GM18498 (cell line): ENCODE data around the gene SLC48A1.
A peak's percentile ranks its signal among the peaks of the same experiment; 100 is the strongest.

Source experiments
- ATAC-seq: cut with Tn5 transposase; IDR thresholded peaks from one replicate; pipeline ENCODE4 v1.9.1; 2021; ENCODE audit warnings: mild to moderate bottlenecking, moderate library complexity; ENCODE audit not compliant: unreplicated experiment

SLC48A1 gene

DNA sequence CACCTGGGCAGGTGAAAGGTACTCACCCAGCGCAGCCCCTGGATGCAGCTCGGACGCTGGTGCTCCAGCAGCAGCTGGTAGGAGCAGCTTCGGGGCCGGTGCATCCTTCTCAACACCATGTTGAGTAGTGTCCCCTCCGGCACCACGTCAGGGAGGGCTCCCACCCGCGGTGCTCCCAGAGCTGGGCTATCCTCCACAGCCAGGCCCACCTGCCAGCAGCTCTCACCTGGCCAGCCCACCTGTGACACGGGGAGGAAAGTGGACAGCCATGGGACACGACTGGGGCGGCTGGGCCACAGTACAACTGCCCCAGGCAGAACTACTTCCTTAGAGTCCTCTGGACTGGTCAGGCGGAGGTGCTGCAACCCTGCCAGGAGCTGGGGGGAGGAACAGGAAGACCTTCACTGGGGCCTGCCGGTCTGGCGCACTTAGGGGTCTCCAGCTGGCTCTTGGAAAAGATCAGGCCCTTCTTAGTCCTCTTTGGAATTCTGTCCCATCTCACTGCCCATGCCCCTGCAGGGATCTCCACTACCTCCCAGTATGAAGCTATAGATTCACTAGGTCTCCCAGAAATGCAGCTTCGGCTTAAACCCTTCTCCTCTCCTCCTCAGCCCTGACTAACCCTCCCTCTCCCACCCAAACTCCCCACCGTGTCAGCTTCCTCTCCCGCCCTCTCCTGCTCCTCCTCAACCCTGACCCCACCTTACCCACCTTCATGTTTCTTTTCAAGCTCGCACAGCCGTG is 15.0 kb upstream of the SLC48A1 start:
- no peak for ATAC-seq

- ATAC-seq, result no peak
These were observed 14.5 kb upstream of the SLC48A1 start for GRCh38 chr12:47758584-47758833.

DNA sequence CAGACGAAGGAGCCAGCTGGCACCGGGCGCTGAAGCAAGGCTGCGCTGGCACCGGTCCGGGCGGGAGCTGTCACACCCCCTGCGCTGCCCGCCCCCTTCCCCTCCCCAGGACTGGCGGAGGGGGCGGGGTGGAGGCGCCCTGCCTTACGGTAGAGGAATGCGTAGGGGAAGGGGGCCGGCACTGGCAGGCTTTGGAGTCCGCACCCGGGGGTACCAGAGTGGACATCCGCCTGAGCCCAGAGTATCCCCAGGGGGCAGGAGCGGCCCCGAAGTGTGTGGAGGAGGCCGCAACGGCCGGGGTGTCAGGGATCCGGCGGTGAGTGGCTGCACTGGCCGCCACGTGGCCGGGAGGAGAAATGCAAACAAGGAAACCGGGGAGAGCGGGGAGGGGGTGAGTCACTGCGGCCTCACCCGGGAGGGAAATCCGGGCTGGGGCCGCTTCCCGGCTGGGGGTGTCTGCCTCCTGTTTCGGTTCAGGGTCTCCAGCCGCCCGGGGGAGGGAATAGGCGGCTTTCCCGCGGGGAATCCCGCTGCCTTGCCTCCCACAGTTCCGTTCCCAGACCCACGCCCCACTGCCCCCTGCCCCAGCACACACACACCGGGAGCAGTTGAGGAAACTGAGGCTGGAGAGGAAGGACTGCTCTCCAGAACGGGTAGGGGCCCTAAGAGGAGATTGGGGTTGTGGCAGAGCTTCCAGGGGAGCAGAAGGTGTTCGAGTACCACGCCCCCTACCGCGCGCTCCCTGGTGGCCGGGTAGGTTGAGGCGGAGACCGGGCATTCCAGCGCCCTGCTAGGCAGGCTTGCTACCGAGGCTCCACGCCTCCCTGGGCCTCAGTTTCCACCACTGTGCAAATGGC is 14.0 kb upstream of the SLC48A1 start, which contains the start of gene RAPGEF3:
Gene RAPGEF3, minus strand, starts transcription at position 47 of the 857 bp plus-strand sequence. CDS start 324 bp downstream, outside the sequence.
- peak; percentile 67 for ATAC-seq

DNA sequence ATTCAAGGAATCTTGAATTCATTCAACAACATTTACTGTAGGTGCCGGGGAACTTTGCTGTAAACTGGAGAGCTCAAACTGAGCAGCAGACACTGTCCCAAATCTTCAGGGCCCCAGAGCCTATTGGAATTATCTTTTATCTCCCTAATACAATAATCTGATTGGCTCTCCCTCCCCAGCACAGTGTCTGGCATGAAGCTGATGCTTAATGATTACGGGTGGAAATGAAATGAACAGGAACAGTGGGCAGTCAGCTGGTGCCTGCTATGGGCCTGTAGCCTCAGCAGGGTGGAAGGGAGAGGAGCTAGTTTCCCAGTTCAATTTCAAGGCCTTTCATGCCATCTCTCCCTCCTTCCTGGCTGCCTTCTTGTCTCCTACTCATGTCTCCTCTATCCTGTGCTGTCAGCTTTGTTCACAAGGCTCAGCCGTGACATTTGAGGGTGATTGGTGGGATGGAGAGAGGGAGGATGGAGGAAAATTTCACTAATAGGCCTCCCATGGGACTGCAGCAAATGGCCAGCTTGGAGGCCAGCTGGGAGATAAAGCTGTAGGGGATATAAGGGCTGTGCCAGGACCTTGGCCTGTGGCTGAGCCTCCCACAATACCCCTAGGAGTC is 10.1 kb upstream of the SLC48A1 start:
- no peak for ATAC-seq

DNA sequence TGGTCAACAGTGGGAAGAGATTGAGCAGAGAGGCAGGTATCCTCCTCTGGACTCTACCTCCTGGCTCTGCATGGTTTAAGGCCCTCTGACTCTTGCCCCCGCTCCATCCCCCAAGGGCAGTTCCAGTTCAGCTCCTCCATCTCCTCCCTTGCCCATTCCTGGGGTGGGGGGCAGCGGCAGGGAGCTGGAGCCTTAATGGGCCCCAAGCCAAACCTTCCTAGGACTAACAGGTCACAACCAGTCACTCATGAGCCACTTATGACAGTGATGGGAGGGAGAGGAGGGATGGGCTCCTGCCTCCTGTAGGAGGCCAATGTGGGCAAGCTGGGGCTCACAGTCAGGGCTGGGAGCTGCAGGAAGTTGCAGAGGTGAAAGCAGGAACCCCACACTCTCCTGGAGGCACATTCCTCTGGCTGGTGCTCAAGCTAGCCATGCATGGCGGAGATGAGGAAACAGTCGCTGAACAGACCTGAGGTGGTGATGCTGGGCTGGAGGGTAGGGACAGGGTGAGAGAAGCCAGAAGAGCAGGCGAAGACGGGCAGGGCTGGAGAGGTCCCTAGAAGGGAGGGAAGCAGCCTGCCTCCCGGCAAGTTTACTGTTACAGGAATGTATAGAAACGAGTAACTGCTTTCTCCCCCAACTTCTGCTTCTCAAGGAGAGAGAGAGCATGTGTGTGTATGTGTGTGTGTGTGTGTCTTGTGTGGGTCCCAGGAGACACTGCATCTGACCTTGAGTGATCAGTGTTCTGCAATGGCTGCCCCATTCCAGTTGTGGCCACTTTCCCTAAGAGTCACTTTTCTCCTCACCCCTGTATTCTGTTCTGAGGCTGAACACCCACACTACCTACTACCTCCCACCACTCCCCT is 9.3 kb upstream of the SLC48A1 start:
- no peak for ATAC-seq

DNA sequence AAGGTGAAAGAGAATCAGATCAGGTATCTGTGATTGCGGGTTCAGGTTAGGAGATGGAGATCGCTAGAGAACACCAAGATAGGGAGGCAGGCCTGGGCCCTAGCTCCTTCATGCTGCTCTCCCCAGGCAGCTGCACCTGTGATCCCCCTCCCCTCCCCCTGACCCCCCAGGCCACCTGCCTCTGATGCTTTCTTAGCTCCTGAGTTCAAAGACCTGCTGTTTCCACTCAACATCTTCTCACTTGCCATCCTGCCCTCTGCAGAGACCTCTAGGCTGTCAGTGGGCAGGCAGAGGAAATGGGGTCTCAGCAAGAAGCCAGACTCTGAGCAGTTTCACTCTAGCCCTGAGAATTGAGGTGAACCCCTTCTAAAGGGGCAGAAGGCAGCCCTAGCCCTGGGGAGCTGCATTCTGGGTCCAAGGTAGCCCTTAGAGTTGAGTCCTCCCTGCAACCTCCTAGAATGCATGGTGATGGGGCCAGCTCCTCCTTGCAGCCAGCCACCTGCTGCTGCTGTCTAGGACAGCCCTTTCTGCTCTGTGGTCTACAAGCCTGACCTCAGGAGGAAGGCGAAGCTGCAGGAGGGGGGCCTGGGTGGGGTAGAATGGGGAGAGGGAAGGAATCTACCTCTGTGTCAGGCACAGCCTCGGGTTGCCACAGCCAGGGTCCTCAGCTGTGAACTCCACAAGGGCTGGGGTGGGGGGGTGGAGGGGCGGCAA is 6.4 kb upstream of the SLC48A1 start:
- no peak for ATAC-seq

DNA sequence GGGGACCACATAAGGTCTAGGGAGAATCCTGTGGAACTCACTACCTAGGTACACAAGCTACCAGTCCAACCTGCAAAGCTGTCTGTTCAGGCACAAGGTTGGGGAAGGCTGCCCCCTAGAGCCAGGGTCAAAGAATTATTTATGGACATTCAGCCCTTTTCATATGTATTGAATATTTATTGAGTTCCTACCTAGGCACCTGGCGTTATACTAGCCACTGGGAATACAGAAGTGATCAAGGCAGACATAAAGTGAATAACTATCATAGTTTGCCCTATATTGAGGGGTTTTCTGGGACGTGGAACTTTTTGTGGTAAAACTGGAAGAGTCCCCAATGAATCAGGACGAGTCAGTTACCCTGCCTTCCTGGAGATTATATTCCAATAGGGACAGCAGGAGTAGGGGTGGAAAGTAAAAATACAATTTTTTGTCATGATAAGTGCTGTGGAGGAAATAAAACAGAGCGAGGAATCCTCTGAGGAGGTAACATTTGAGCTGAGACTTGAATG is 5.8 kb upstream of the SLC48A1 start:
- peak; percentile 50 for ATAC-seq

- no peak for ATAC-seq
These were observed 4.7 kb upstream of the SLC48A1 start for GRCh38 chr12:47768323-47768811.

GRCh38 chr12:47769234-47770085 is 3.6 kb upstream of the SLC48A1 start:
- no peak for ATAC-seq

DNA sequence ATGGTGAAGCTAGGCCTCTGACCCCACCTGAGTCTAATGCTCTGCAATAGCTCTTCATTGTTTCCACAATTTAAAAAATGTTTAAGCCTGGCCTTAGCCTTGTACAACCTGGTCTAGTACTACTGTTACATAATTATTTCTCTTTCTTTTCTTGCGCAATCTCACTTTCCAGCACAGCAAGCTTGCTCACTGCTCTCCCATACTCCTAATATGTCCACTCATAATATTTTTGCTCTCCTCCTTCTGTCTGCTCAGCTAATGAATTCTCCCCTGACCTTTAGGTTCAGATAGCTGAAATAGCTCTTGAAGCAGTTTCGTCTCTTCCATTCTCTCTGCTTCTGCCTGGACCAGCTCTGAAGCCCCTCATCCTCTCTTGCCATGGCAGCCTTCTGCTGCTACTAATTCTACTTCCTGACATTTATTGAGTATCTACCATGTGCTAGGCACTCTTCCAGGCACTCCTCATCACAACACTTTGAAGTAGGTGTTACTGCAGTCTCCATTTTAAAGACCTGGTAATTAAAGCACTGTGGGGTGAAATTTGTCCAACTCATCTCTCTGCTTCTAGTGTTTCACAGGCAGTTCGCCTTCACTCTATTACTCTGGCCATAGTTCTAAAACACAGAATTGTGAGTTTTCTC is 2.8 kb upstream of the SLC48A1 start:
- no peak for ATAC-seq

GRCh38 chr12:47771304-47771703 is 1.7 kb upstream of the SLC48A1 start:
- no peak for ATAC-seq

GRCh38 chr12:47772094-47772660 is 861 bp upstream of the SLC48A1 start:
- ATAC-seq, result no peak

GRCh38 chr12:47772738-47773061 is 338 bp upstream of the SLC48A1 start:
- no peak for ATAC-seq

DNA sequence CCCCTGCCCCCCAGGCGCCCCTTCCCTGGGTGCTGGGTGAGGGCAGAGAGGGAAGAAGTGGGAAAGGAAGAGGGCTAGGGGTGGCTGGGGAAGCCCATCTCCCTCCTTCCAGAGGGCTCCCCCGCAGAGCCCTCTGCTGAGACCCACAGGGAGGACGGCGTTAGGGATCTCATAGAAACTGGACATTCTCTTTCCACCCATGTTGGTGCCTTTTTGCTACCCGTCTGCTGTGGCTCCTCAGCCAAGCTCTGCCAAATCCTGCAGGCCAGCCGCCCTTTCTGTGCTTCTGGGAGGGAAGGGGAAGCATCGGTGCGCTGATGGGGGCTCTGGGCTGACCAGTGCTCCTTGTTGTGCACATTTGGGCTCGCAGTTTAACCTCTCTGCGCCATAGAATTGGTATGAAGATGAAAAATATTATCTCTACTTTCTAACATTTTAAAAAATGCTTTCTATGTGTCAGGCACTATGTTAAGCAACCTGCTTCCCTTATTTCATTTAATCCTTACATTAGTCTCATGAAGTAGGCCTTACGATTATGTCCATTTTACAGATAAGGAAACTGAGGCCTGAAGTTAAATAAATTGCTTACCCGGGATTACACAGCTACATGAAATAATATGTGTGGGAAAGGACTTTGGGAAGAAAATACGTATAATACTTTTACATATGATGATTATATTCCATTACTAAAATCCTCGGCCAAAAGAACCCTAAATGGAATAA is 981 bp downstream of the SLC48A1 start:
- no peak for ATAC-seq

- no peak for ATAC-seq
These were observed 1.6 kb downstream of the SLC48A1 start for GRCh38 chr12:47774663-47775062.

DNA sequence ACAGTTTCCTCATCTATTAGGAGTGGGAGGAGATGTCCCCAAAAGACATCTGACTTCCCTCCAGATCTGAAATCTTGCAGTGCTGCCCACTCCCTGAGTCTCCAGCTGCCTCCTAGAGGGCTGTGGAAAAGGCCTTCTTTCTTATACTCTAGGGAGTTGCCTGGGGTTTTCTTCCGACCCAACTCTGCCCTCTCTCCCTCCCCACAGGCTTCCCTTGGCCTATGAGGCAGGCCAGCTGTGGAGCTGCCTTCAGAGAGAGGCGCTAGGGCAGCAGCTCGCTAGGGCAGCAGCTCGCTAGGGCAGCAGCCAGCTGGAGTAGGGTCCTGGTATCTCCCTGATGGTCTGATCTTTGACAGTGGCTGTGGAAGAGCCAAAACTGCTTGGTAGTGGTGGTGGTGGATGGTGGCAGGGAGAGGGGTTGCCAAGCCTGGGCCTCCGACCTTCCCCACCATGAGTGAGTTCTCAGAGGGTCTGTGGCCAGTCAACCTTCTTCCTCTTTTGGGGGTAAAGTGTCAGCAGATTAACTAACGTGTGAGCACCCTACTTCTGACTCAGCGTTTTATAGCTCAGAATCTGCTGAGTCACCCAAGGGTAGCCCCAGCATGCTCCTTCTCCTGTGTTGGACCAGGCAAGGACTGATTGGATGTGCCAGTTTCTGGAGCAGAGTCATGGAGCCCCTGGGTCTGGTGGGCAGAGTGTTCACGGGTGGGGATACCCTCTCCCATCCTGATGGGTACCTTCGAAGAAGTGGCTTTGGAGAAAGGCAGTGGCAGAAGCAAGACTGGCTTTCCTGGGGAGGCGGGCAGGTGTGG is 2.3 kb downstream of the SLC48A1 start:
- ATAC-seq, result no peak
